DMS53 treated with DMSO at 0.1 percent for 48 hours (cell line): ENCODE results near the gene CTIF.
A peak's percentile ranks its signal among the peaks of the same experiment; 100 is the strongest.

Source experiments
- DNase-seq: peaks from one replicate; lab custom pipeline; 2025; ENCODE audit not compliant: unreplicated experiment; lab: John Stamatoyannopoulos, UW

The CTIF gene

DNA sequence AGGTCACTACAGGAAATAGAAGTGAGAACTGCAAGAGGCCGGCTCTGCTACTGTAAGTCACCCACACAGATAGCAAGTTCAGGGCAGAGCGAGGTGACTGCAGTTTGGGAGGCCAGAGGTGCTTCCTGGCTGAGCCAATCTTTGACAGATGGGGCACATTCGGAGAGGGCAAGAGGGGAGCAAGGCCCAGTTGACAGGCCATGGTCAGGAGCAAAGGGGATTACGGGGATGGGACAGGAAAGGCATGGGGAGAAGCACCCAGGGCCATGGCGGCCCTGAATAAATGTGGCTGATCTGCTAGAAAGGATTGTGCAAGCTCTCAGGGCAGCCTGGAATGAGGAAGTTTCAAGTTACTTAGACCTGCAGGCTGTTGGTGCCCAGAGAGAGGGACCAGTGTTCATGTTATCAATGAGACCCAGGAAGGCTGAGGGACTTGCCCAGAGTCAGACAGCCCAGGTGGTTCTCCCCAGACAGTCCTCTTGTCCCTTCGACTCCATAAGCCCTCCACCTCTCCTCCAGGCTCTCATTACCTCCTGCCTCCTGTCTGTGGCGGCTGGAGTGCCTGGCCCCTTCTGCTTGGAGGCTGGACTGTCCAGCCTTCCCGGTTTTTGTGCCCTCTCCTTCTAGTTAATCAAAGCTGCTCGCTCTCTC is 123.3 kb downstream of the CTIF start:
- DNase-seq: peak; percentile 29

DNA sequence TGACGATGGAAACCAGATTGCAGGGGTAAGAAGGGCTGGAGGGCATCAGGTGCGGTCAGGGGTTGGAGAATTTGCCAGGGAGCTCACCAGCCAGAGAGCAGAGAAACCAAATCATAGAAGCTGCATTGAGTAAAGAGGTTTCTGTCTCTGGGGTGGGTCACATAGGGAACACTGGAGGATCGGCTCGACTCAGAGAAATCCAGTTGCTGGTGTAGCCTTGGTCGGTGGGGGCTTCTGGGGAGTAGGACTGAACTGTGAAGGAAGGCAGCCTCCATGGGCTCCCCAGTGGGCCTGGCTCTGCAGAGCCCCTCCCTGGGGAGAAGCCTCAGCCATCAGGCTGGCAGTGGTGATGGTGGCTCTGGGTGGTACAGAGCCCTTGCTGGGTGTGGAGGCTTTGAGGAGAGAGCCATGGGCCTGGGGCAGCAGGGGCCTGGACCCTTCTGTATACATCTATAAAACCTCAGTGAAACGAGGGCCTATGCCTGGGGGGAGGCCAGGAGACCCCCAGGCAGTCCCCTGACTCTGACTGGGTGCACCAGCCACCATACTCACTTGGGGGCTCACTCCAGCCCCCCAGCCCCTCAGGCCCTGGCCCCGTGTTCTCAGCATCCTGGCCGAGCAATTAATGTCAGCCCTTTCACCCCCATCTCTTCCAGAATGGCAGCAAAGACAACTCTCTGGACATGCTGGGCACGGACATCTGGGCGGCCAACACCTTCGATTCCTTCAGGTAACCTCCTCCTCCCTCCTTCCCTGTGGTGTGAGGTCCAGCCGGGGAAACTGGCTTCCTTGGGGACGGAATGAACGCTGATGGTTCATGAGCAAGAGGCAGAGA is 124.5 kb downstream of the CTIF start:
- DNase-seq: no peak

DNA sequence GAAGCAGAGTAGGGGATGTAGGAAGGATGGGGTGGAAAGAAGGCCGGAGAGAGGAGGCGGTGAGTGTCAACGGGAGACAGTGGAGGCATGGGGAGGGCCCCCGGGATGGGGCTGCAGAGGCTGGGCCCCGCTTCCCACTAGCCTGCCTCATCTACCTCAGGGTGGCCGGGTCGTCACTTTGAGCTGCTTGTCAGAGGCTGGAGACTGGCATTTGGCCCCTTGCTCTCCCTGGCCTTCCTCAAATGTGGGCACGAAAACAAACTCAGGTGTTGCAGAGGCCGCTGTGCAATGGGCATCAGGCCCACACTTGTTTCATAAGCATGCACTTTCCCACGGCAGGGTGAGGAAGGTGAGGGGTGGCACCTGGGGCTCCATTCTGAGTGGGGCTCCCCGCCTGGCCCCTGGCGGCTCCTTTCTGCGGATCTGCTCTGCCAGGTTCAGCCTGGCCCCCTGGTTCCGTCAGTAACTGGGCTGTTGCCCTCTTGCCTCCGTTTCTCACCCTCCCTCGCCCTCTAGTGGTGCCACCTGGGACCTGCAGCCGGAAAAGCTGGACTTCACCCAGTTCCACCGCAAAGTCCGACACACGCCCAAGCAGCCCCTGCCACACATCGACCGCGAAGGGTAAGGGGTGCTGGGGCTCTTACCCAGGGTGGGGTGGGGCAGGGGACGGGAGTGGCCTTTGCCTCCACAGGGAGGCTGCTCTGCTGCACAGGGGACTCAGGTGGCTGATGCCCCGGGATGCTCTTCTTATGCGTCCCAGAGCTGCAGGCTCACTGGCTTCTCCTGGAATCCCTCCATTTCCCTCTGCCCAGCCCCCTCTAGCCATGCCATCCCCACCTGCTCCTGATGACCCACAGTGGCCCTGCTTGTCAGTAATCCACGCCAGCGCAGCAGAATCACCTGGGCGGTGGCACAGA is 125.4 kb downstream of the CTIF start:
- peak; percentile 17 for DNase-seq

DNA sequence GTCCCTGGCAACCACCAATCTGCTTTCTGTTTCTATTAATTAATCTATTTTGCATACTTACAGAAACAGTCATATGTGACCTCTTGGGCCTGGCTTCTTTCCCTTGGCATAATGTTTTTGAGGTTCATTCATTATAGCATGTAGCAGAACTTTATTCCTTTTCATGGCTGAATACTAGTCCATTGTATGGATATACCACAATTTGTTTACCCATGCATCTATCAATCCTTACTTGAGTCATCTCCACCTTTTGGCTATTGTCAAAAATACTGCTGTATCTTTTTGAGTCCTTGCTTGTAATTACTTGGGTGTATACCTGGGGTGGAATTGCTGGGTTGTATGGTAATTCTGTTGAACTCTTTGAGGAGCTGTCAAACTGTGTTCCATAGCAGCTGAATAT is 126.8 kb downstream of the CTIF start:
- no peak for DNase-seq

DNA sequence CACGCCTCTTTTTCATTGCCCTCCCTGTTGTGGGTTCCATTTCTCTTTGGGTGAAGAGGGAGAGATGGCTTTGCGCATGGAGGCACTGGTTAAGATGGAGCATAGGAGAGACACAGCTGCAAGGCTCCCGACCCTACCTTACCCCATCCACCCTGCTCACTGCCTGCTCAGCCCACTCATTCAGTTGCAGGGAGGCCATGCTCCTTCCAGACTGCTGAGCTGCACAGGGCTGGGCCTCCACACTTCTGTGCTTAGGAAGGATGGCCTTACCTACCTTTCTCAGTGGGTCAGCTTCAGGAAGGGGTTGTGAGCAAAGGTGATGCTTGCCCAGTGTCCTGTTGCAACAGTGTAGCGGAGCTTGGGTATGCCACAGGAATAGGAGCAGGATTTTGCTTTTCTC is 127.8 kb downstream of the CTIF start:
- no peak for DNase-seq

DNA sequence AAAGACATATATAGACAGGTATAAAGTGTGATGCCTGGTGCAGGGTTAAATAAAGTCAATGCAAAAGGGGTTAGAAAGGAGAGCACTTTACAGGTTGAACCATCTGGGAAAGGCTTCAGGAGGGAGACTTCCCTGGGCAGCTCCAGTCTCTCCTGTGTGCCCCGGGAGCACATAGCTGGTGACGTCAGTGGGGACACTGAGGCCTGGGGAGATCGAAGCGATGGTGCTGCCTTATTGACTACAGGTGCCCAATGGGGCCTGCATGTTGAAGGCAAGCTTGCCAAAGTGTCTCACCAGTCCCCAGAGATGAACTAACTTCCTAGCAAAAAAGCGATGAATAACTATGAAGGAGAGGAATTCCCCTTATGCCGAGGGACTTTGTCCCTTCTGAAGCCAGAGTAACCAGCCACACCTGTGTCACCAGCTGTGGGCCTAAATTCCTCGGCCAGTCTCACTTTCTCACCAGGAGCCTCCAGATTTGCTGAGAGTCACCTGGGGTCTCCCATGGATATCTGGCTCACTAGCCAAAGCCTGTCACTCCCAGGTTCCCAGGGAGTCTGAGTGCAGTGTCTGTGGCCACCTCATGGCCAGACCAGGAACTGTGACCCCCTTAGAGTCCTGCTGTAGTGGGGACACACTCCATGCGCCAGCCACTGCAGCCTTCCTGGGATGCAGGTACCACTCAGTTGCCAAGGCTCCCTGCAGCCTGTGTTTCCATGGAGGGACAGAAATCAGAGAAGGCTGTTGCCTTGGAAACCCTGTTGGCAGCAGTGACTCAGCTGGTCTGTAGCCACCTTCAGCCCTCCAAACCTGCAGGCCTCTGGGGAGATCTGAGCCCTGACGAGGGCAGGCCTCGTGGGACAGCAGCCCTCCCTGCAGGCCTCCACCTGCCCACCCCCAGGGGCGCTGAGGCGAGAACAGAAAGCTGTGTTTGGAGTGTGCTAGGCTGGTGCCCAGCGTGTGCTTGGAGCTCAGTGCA is 128.7 kb downstream of the CTIF start:
- peak; percentile 9 for DNase-seq

DNA sequence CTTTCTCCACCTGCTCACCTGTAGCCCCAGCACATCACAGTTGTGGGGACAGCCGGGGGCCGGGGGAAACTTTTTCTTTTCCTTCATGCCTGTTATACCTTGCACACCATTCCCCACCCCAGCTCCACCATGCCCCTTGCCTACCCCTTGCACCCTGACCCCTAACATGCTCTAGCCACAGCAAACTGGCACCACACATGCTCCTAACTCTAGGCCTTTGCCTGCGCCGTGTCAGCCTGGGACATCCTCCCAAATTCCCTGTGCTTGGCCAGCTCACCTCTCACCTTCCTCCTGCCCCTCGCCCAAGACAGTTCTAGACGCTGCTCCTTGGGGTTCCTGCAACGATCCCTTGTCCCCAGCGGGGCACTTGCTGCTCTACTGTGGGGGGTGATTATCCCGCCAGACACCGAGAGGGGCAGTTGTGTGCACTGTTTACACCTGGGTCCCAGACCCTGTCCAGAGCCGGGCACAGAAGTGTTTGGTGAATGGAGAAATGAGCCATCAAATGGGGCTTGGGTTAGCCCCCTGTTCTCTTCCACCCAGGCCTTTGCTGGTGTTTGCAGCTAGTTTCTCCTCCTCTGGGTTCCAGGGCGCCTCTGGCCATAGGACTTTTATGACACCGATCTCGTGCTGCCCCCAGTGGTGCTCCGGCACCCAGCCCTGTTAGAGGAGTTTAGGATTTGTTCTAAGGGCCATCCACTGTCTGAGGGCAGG is 129.8 kb downstream of the CTIF start:
- DNase-seq: no peak

DNA sequence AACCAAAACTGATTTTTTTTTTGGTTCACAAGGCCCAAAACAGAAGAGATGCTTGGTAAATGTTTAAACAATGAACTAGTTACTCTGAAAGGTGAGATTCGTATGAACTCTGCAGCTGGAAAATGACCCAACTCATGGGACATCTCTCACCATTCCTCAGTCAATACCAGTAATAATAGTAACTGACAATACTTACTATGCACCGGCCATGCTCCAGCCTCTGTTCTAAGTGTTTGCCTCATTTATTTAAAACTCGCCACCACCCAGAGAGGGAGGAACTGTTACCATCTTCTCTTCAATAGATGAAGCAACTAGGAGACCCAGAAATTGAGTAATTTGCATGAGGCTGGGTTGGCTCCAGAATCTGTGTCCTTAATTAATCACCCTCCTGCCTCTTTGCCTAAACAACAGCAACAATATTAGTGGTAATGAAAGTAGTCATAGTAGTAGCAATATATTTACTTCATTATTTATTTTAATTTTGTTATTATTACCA is 130.4 kb downstream of the CTIF start:
- DNase-seq: no peak

DNA sequence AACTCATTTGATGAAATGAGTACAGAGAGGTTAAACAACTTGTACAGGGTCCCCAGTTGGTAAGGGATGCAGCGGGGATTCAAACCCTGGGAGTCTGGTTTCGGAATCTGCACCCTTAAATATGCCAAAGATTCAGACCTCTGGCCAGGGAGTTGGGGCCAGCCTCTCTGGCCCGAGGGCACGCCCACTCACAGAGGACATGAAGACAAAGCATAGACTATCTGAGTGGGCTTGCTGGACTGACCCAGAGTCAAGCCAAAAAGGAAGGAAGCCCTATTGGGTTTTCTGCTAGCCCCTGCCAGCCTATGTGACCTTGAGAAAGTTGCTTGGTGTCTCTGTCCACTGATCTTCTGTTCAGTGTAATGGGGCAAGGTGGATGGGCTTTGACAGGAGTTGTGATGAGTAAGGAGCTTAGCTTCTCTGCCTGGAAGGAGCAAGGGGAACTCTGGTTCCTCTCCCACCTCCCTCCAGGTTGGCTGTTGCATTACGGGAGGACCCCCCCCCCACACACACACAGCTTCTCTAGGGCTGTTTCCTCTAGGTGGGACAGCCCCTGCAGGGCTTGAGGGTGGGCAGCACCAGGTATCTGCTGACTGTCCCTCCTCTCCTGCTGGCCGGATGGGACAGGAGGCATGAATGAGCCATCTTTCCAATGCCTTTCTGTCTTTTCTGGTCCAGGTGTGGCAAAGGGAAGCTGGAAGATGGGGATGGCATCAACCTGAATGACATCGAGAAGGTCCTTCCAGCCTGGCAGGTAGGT is 131.3 kb downstream of the CTIF start:
- DNase-seq: no peak

DNA sequence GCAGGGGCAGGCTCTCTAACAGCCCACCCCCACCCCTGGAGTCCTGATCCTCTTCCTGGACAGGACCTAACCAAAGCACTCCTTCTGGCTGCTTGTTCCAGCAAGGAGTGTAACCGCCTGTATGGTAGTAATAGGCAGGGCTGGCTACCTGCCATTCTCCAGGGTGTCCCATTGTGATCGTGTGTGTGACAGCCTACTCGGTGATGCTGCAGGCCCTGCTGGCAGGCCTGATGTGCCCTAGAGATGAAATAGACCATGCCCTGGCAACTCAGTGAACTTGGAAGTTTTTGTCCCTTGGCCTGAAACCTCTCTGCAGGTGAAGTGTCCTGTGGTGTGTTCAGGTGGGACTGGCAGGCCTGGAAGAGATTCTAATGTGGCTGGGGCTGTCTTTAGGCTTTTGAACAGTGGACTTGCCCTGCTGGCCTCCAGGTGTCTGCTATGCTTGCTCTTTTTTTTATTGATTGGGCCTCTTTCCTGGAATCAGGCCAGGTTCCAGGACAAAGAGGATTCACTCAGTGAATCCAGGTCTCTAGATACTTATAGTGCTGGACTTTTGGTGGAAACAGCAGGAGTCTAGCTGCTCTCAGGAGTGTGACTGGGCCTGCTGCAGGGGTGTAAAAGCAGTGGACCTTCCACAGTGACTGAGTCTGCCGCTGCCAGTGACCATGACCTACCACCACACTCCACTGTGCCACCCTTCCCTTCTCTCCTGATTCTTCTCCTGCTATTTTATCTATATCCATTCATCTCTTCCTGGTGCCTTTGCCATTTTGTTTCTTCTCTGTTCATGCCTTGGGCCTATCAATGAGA is 132.1 kb downstream of the CTIF start:
- DNase-seq: no peak

DNA sequence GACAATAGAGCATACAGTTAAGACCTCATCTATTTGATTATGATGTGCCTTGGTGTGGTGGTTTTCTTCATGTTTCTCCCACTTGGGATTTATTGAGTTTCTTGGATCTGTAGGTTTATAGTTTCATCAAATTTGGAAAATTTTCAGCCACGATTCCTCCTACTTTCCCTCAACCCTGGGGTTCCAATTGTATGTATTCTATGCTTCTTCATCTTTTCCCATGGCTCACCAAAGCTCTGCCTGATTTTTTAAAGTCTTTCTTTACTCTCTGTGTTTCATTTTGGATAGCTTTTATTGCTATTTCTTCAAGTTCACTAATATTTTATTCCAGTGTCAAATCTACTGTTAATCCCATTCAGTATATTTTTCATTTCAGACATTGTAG is 132.7 kb downstream of the CTIF start:
- no peak for DNase-seq

DNA sequence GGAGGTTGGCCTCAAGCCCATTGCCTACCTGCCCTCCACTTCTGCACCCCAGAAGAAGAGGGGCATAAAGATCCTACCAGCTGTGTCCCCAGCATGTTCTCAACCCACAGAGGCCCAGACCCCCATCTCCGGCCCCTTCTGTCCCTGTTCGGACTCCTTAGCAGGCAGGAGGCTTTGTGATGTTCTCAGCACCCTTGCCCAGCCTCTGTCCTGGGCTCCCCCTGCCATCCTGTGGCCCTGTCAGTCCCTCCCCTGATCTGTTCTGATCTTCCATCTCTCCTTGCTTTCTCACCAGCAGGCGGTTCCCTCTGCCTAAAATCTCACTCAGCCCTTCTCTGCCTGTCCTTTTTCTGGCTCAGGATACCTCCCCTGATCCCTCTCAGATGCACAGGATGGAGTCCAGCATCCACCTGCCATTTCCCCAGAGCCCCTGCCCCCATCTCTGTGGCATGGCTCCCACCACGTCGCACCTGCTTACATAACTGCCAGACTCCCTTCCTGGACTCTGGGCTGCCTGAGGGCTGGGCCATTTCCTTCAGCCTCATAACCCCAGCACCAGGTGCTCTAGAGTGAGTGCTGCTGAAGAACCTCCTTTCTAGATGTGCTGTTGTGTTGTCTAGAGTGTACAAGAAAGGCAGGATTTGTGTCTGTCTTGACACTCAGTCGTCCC is 134.0 kb downstream of the CTIF start:
- DNase-seq: no peak

DNA sequence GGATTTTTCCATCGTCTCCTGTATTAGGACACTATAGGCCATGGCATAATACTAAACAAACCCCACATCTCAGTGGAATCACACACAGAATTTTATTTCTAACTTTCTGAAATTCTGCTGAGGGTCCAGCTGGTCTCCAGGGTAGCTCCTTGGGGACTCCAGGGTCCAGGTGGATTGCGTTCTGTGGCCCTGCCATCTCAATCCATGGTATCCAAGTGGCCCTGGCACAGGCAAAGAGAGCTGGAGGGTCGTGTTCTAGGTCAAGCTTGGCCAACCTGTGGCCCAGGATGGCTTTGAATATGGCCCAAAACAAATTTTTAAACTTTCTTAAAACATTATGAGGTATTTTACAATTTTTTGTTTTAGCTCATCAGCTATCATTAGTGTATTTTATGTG is 134.6 kb downstream of the CTIF start:
- DNase-seq: no peak

DNA sequence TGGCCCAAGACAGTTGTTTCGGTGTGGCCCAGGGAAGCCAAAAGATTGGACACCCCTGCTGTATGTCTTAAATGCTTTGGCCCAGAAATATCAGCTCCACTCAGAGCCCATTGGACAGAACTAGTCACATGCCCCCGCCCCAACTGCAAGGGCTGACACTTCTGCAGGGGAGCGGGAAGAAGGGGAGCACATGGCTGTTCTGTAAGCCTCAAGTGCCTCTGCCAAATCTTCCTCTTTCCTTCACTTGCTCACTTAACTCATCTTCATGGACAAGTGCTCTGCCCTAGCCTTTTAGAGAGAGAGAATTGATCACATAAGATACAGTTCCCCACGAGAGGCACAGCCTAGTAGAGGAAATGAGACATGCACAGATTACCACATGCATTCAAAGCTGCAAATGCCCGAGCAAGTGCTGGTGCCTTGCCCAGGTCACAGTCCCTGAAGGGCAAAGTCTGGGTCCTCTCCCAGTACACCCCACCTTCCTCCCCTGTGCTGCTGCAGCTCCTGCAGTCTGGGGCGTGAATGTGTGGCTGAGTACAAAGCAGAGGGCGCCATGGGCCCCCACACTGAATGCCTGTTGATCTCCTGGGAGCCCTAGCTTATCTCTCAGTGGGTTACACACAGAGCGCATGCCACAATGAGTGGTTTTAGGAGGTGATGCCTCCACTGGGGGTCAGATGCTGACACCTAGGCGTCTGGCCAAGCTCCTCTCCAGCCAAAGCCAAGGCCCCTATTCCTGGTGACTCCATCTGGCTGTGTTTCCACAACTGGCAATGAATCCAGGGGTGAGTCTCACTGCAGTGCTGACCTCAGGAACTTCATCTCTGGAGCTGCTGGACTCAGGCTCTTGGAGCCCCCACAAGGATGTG is 135.3 kb downstream of the CTIF start:
- DNase-seq: no peak

DNA sequence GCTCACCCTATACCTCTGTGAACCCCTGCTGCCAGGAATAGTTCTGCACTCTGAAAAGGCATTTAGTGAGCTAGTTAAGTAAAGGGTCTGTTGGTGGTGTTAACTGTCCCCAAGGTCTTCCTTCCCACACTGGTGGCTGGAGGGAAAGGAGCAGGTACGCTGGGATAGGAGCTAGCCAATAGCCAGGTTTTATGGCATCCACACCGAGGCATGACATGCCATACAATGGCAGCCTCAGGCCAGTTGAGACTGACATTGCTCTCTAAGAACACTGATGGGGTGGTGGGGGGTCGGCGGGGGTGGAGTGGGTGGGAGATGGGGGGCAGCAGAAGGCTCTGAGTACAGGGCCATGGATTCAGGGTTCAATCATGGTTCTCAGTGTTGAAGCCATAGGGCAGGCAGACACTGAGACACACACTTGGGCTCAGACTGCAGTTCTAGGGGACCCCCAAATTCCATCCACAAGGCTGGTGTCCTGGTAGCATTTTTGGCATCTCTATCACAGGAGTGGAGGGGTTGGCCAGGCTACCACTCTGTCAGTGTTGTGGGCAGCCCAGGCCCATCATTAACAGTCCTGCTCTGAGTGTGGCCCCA is 136.0 kb downstream of the CTIF start:
- no peak for DNase-seq

DNA sequence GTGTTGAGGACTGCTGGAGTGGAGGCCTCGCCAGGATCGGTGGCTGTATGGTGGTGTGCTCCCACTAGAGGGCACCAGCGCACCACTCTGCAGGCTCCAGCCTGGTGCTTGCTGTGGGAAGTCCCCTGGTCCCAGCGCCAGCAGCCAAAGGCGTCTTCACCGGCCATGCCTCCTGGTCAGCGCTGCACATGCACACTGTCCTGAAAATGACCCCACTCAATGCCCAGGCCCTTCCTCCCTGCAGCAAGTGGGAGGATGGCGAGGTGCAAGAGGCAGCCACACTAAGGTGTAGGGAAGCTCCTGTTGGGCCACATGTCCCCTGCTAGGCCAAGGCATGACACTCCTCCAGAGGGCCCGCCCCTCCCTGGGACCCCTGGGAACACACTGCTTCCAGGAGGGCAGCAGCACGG is 136.5 kb downstream of the CTIF start:
- peak; percentile 82 for DNase-seq
